ENCODE measurements around the gene TRIM56. TPM values are rescaled to one million over a fixed set of nuclear protein-coding genes. Genes with fewer than 3 reads are reported as not detected.
"Not testable (repeated sequence)": the region's sequence is repeated elsewhere in the genome, so short reads cannot be mapped to it uniquely, and the experiment has no call there.

The TRIM56 gene
- total and polyA plus RNA-seq, 7 donors, result 6.0 to 25.6 (median 13.2) TPM

DNA sequence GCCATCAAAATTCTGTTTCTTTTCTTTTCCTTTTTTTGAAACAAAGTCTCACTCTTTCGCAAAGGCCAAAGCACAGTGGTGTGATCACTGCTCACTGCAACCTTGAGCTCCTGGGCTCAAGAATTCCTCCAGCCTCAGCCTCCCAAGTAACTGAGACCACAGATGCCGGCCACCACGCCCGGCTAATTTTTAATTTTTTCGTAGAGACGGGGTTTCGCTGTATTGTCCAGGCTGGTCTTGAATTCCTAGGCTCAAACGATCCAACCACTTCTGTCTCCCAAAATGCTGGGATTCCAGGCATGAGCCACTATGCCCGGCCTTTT is 25.7 kb upstream of the TRIM56 start:
- TF ChIP-seq, protein P1, sequence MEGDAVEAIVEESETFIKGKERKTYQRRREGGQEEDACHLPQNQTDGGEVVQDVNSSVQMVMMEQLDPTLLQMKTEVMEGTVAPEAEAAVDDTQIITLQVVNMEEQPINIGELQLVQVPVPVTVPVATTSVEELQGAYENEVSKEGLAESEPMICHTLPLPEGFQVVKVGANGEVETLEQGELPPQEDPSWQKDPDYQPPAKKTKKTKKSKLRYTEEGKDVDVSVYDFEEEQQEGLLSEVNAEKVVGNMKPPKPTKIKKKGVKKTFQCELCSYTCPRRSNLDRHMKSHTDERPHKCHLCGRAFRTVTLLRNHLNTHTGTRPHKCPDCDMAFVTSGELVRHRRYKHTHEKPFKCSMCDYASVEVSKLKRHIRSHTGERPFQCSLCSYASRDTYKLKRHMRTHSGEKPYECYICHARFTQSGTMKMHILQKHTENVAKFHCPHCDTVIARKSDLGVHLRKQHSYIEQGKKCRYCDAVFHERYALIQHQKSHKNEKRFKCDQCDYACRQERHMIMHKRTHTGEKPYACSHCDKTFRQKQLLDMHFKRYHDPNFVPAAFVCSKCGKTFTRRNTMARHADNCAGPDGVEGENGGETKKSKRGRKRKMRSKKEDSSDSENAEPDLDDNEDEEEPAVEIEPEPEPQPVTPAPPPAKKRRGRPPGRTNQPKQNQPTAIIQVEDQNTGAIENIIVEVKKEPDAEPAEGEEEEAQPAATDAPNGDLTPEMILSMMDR (IDR thresholded peaks at IDR 0.05), result no peak
- TF ChIP-seq POLR2A (IDR thresholded peaks at IDR 0.05), result no peak
- no peak for TF ChIP-seq EP300 (IDR thresholded peaks at IDR 0.05)
- TF ChIP-seq POLR2AphosphoS5 (IDR thresholded peaks at IDR 0.05), result no peak
- H3K4me3 ChIP-seq, result no peak overlapping the region
- no peaks in the 10 kb centered on the region for H3K36me3 ChIP-seq
- no peaks in the 10 kb centered on the region for H3K9me3 ChIP-seq
- H3K4me1 ChIP-seq, result no peaks in the 10 kb centered on the region
- intact Hi-C loops (cut with DNase I), result loop anchor here (1.0 kb wide), 1 partner anchor 162 kb away; no protein-coding TSS in a partner anchor
- H3K27ac ChIP-seq, result no peak overlapping the region
- WGBS, 2 donors, result 31 to 37% methylated on average over 9 of the region's 9 CpGs
- no peak for DNase-seq
- peaks cover 0 to 59% (median 19%) of the 10 kb centered on the region in 3 donors for H3K27me3 ChIP-seq

DNA sequence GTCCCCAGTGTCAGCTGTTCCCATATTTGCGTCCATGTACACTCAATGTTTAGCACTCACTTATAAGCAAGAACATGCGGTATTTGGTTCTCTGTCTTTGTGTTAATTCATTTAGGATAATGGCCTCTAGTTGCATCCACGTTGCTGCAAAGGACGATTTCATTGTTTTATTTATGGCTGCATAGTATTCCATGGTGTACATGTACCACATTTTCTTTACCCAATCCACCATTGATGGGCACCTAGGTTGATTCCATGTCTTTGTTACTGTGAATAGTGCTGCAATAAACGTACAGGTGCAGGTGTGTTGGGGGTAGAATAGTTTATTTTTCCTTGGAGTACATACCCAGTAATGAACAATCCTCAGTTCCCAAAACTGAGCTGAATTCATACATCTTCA is 24.3 kb upstream of the TRIM56 start:
- Histone ChIP-seq H3K9me3 (no peaks in the 10 kb centered on the region), H3K36me3 (no peaks in the 10 kb centered on the region), H3K27ac (no peak overlapping the region), H3K4me1 (no peaks in the 10 kb centered on the region), H3K4me3 (no peak overlapping the region), H3K27me3 (peaks cover 0 to 69% (median 19%) of the 10 kb centered on the region in 3 donors)
- WGBS, 2 donors, result 77 to 89% methylated on average over 5 of the region's 5 CpGs
- intact Hi-C loops (cut with DNase I), result loop anchor here (10.0 kb wide), 1 partner anchor 266 kb away; no protein-coding TSS in a partner anchor
- DNase-seq, result no peak
- TF ChIP-seq, protein P1 (IDR thresholded peaks at IDR 0.05), result no peak
- no peak for TF ChIP-seq EP300 (IDR thresholded peaks at IDR 0.05)

- 65 to 72% methylated on average over 9 of the region's 9 CpGs for WGBS, 2 donors
- not testable (repeated sequence) for H3K27ac ChIP-seq, DNase-seq, H3K4me3 ChIP-seq, H3K9me3 ChIP-seq, H3K4me1 ChIP-seq, H3K36me3 ChIP-seq
- peaks cover 0 to 69% (median 6%) of the 10 kb centered on the region in 3 donors for H3K27me3 ChIP-seq
- intact Hi-C loops (cut with DNase I), result loop anchor here (10.0 kb wide), 1 partner anchor 269 kb away; no protein-coding TSS in a partner anchor
These were observed 21.1 kb upstream of the TRIM56 start for GRCh38 chr7:101064176-101064550.

- 80 to 83% methylated on average over 3 of the region's 3 CpGs for WGBS, 2 donors
- not testable (repeated sequence) for DNase-seq, H3K9me3 ChIP-seq, H3K4me3 ChIP-seq, H3K4me1 ChIP-seq, H3K27ac ChIP-seq, H3K36me3 ChIP-seq
- intact Hi-C loops (cut with DNase I), result loop anchor here (10.0 kb wide), 1 partner anchor 270 kb away; no protein-coding TSS in a partner anchor
- peaks cover 0 to 59% (median 6%) of the 10 kb centered on the region in 3 donors for H3K27me3 ChIP-seq
These were observed 20.1 kb upstream of the TRIM56 start for GRCh38 chr7:101065162-101065561.

DNA sequence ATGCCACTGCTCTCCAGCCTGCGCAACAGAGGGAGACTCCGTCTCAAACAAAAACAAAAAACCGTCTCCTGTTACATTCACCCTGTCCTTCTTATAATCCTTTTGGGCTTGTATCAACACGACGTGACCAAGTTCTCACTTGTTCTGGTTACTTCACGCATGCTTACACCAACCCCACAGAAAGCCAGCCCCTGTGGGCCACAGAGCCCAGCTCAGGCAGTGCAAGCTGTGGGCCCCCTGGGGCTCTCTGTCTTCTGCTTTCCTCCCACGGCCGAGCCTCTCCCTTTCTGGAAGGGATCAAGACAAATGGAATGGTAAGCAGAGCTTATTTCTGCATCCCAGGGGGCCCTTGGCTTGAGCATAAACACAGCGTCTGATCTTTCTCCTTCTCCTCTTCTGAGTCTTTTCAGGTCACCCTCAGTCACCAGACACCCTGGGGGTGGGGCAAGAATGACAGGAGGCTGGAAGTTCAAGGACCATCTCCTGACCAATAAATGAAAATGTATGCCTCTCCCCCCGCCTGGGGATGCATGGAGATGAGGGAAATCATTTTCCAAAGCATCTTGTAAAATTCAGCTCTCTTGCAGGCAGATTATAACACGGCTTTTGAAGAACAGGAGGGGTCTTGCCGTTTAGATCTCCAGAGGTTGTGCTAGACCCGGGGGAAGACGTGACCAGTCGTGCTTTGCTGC is 19.0 kb upstream of the TRIM56 start:
- Histone ChIP-seq H3K27ac (no peak overlapping the region), H3K36me3 (no peaks in the 10 kb centered on the region), H3K4me1 (no peaks in the 10 kb centered on the region), H3K27me3 (peaks cover 0 to 48% (median 6%) of the 10 kb centered on the region in 3 donors), H3K9me3 (no peaks in the 10 kb centered on the region), H3K4me3 (no peak overlapping the region)
- WGBS, 2 donors, result 49 to 65% methylated on average over 15 of the region's 15 CpGs
- TF ChIP-seq, protein P1 (IDR thresholded peaks at IDR 0.05), result no peak
- TF ChIP-seq POLR2AphosphoS5 (IDR thresholded peaks at IDR 0.05) (no peak), EP300 (IDR thresholded peaks at IDR 0.05) (no peak), POLR2A (IDR thresholded peaks at IDR 0.05) (no peak)
- no peak for DNase-seq
- intact Hi-C loops (cut with DNase I), result loop anchor here (10.0 kb wide), 1 partner anchor 271 kb away; no protein-coding TSS in a partner anchor

DNA sequence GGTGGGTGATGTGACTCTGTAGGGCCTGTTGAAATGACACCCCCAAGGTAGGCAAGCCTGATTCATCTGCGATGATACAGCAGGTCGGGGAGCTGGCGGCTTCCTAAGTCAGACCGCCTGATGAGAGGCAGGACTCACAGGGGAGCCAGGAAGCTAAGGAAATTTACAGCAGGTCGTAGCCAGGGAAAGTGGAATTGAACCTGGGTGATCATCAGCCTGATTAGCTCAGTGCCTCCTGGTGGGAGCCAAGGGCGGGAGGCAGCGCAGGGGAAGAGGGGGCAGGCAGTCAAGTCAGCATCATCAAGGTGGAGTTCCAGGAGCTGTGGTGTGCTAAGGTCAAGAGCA is 18.5 kb upstream of the TRIM56 start:
- Histone ChIP-seq H3K4me3 (no peak overlapping the region), H3K27ac (no peak overlapping the region), H3K4me1 (no peaks in the 10 kb centered on the region), H3K9me3 (no peaks in the 10 kb centered on the region), H3K27me3 (peaks cover 0 to 49% (median 6%) of the 10 kb centered on the region in 3 donors), H3K36me3 (no peaks in the 10 kb centered on the region)
- TF ChIP-seq POLR2AphosphoS5 (IDR thresholded peaks at IDR 0.05) (no peak), EP300 (IDR thresholded peaks at IDR 0.05) (no peak), POLR2A (IDR thresholded peaks at IDR 0.05) (no peak)
- TF ChIP-seq, protein P1 (IDR thresholded peaks at IDR 0.05), result no peak
- whole genome bisulfite sequencing, 2 donors, result 63 to 77% methylated on average over 7 of the region's 7 CpGs
- intact Hi-C loops (cut with DNase I), result loop anchor here (10.0 kb wide), 1 partner anchor 272 kb away; no protein-coding TSS in a partner anchor
- no peak for DNase-seq
